Subcutaneous abdominal adipose tissue (tissue), 5 donors: Measurements from ENCODE around the gene ETF1.
A peak's percentile ranks its signal among the peaks of the same experiment; 100 is the strongest.

ENCODE experiments used
- H3K27ac ChIP-seq: one replicate; pipeline ENCODE4 v1.7.0; 2013; ENCODE audit warnings: low read depth, mild to moderate bottlenecking, inconsistent platforms, low read length, moderate library complexity
- H3K27me3 ChIP-seq, 5 donors: one replicate each; pipeline ENCODE4 v1.7.0; 2013; ENCODE audit warnings: low read length in 5 of 5, inconsistent platforms in 1 of 5; ENCODE audit not compliant: control insufficient read depth in 5 of 5, insufficient read depth in 4 of 5
- H3K36me3 ChIP-seq, 5 donors: one replicate each; pipeline ENCODE4 v1.7.0; 2013; ENCODE audit warnings: low read length in 5 of 5; ENCODE audit not compliant: control insufficient read depth in 5 of 5, insufficient read depth in 5 of 5
- H3K4me1 ChIP-seq, 5 donors: one replicate each; pipeline ENCODE4 v1.7.0; 2013; ENCODE audit warnings: low read length in 5 of 5, mild to moderate bottlenecking in 3 of 5, moderate library complexity in 1 of 5; ENCODE audit not compliant: control insufficient read depth in 5 of 5, insufficient read depth in 5 of 5
- H3K4me3 ChIP-seq, 5 donors: one replicate each; pipeline ENCODE4 v1.7.0; 2013; ENCODE audit warnings: low read length in 5 of 5, low read depth in 1 of 5
- H3K9ac ChIP-seq, 5 donors: one replicate each; pipeline ENCODE4 v1.7.0; 2013; ENCODE audit warnings: low read length in 5 of 5, mild to moderate bottlenecking in 4 of 5, moderate library complexity in 3 of 5
- H3K9me3 ChIP-seq, 5 donors: one replicate each; pipeline ENCODE4 v1.7.0; 2013; ENCODE audit warnings: low read length in 5 of 5; ENCODE audit not compliant: control insufficient read depth in 5 of 5
- donor health status: healthy.
- donor health status: healthy.
- donor health status: healthy.
- donor health status: healthy.
- donor health status: healthy.

The ETF1 gene

GRCh38 chr5:138533973-138534941 lies 8.8 kb downstream of the ETF1 start:
- no peak overlapping the region for H3K4me3 ChIP-seq
- peaks cover 0 to 8% (median 6%) of the 10 kb centered on the region in 5 donors for H3K36me3 ChIP-seq
- peak overlapping the region; percentile 87 for H3K27ac ChIP-seq
- peaks cover 6 to 40% (median 25%) of the 10 kb centered on the region in 5 donors for H3K4me1 ChIP-seq
- no peaks in the 10 kb centered on the region for H3K27me3 ChIP-seq
- peak overlapping the region in 1 of 5 donors; percentile 36 for H3K9ac ChIP-seq
- H3K9me3 ChIP-seq = no peaks in the 10 kb centered on the region

GRCh38 chr5:138529812-138530211 lies 13.2 kb downstream of the ETF1 start:
- Histone ChIP-seq H3K27me3 (no peaks in the 10 kb centered on the region), H3K36me3 (peaks cover 3 to 8% (median 6%) of the 10 kb centered on the region in 5 donors), H3K27ac (no peak overlapping the region), H3K4me3 (no peak overlapping the region), H3K9ac (no peak overlapping the region), H3K9me3 (no peaks in the 10 kb centered on the region), H3K4me1 (peaks cover 6 to 25% (median 21%) of the 10 kb centered on the region in 5 donors)

- no peaks in the 10 kb centered on the region for H3K27me3 ChIP-seq
- no peak overlapping the region for H3K4me3 ChIP-seq
- H3K36me3 ChIP-seq = peaks cover 3 to 8% (median 6%) of the 10 kb centered on the region in 5 donors
- no peak overlapping the region for H3K27ac ChIP-seq
- H3K4me1 ChIP-seq = peaks cover 3 to 16% (median 12%) of the 10 kb centered on the region in 5 donors
- H3K9me3 ChIP-seq = no peaks in the 10 kb centered on the region
- no peak overlapping the region for H3K9ac ChIP-seq
Observed at GRCh38 chr5:138528744-138529469, 14.1 kb downstream of the ETF1 start.

GRCh38 chr5:138528208-138528607 lies 14.8 kb downstream of the ETF1 start:
- H3K4me3 ChIP-seq = no peak overlapping the region
- peaks cover 0 to 10% (median 7%) of the 10 kb centered on the region in 5 donors for H3K4me1 ChIP-seq
- no peak overlapping the region for H3K27ac ChIP-seq
- no peak overlapping the region for H3K9ac ChIP-seq
- no peaks in the 10 kb centered on the region for H3K9me3 ChIP-seq
- H3K36me3 ChIP-seq = peaks cover 3 to 8% (median 6%) of the 10 kb centered on the region in 5 donors
- no peaks in the 10 kb centered on the region for H3K27me3 ChIP-seq

- peaks cover under 1 to 8% (median 6%) of the 10 kb centered on the region in 5 donors for H3K36me3 ChIP-seq
- no peak overlapping the region for H3K9ac ChIP-seq
- no peak overlapping the region for H3K4me3 ChIP-seq
- no peaks in the 10 kb centered on the region for H3K27me3 ChIP-seq
- no peak overlapping the region for H3K27ac ChIP-seq
- H3K9me3 ChIP-seq = no peaks in the 10 kb centered on the region
- H3K4me1 ChIP-seq = peaks cover 0 to 7% (median 3%) of the 10 kb centered on the region in 5 donors
Observed at GRCh38 chr5:138527170-138527569, 15.9 kb downstream of the ETF1 start.

- H3K4me1 ChIP-seq = peaks cover 0 to 9% (median 6%) of the 10 kb centered on the region in 5 donors
- peaks cover 4 to 6% (median 4%) of the 10 kb centered on the region in 5 donors for H3K36me3 ChIP-seq
- H3K9ac ChIP-seq = no peak overlapping the region
- no peak overlapping the region for H3K27ac ChIP-seq
- no peak overlapping the region for H3K4me3 ChIP-seq
- no peaks in the 10 kb centered on the region for H3K9me3 ChIP-seq
- no peaks in the 10 kb centered on the region for H3K27me3 ChIP-seq
Observed at GRCh38 chr5:138523406-138523805, 19.6 kb downstream of the ETF1 start.

GRCh38 chr5:138520971-138521370 lies 22.1 kb downstream of the ETF1 start:
- Histone ChIP-seq H3K36me3 (peaks cover 10 to 28% (median 25%) of the 10 kb centered on the region in 5 donors), H3K9ac (no peak overlapping the region), H3K9me3 (no peaks in the 10 kb centered on the region), H3K4me3 (no peak overlapping the region), H3K27me3 (no peaks in the 10 kb centered on the region), H3K4me1 (peaks cover 0 to 8% (median 6%) of the 10 kb centered on the region in 5 donors), H3K27ac (no peak overlapping the region)

GRCh38 chr5:138517437-138517836 lies 25.6 kb downstream of the ETF1 start:
- Histone ChIP-seq H3K27ac (no peak overlapping the region), H3K9ac (no peak overlapping the region), H3K4me3 (no peak overlapping the region), H3K4me1 (peaks cover 0 to 8% (median 6%) of the 10 kb centered on the region in 5 donors), H3K36me3 (peaks cover 33 to 63% (median 57%) of the 10 kb centered on the region in 5 donors), H3K9me3 (no peaks in the 10 kb centered on the region), H3K27me3 (no peaks in the 10 kb centered on the region)

GRCh38 chr5:138515556-138516245 lies 27.3 kb downstream of the ETF1 start:
- Histone ChIP-seq H3K9ac (no peak overlapping the region), H3K4me3 (no peak overlapping the region), H3K4me1 (peaks cover 0 to 5% (median 2%) of the 10 kb centered on the region in 5 donors), H3K27me3 (no peaks in the 10 kb centered on the region), H3K36me3 (peaks cover 43 to 76% (median 72%) of the 10 kb centered on the region in 5 donors), H3K9me3 (no peaks in the 10 kb centered on the region), H3K27ac (no peak overlapping the region)
